Anterior cingulate cortex (tissue), 58 donors: ENCODE results near the gene COL5A1.
"Not testable (repeated sequence)": the region's sequence is repeated elsewhere in the genome, so short reads cannot be mapped to it uniquely, and the experiment has no call there.

ENCODE experiments used
- DNase-seq, 58 donors: peaks; one replicate each; lab custom pipeline; 2025; lab: John Stamatoyannopoulos, UW

COL5A1 gene

DNA sequence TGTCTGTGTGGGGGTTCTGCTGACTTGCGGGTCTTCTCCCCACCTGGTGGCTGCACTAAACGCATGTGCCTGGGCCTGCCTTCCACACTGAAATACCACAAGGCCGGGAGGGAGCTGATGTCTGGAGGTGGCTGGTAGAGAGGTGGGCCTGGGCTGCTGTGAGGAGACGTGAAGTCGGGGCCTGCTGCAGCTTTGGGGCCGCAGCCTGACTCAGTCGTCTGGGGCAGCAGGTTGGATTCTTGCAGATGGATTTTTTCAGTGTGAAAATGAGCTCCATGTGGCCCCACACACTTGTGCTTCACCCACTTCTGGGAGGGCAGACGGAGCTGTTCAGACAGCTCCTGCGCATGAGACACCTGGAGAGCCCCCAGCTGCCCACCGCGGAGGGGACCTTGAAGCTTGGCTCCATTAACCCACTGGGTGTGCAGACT lies 29.3 kb downstream of the COL5A1 start:
- no peak for DNase-seq

DNA sequence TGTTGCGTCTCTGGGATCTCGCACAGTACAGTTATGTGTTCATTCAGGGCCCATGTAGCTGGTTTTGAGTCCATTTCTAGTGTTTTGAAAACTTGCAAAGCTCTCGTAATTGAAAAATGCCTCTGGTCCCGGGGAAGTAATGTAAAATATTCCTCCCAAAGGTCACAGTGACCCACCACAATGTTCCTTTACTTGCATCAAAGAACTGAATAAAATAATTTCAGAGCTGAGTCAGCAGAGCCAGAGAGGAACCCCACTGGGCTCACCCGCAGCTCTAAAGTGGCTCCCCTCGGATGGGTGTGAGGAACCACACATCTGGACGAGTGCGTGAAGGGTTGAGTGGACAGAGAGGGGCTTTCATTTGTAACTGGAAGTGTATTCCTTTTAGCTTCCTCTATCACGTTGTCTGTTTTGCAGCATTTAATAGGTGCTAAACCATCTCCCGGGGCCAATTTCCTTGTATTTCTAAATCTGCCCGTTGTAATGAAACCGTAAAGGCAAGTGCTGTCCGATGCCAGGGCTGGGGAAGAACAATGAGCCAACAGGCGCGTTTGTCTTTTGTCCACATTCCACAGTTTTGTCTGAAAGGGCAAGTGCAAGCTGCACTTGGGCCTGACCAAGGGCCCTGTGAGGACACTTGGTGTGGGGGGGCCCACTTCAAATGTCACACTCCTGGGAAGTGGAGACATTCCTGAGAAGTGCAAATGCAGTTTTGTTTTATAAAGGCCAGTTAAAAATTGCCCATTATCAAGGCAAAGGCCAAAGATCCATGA lies 29.9 kb downstream of the COL5A1 start:
- no peak for DNase-seq

DNA sequence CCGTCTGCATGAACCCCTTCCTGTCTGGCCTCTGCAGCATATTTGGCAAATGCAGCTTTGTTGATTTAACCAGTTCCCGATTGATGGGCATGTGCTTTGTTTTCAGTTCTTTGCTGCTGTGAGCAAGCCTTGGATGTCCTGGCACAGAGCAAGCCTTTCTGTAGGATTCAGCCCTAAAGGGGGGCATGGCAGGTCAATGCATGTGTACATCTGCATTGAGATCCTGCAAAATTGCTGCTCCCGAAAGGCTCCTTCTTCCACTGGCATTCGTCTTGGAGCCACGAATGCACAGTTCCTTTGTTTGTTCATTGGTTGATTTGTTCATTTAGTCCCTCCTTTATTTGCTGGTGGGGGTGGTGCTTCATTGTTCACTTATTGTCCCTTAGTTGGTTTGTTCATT lies 34.8 kb downstream of the COL5A1 start:
- no peak for DNase-seq

DNA sequence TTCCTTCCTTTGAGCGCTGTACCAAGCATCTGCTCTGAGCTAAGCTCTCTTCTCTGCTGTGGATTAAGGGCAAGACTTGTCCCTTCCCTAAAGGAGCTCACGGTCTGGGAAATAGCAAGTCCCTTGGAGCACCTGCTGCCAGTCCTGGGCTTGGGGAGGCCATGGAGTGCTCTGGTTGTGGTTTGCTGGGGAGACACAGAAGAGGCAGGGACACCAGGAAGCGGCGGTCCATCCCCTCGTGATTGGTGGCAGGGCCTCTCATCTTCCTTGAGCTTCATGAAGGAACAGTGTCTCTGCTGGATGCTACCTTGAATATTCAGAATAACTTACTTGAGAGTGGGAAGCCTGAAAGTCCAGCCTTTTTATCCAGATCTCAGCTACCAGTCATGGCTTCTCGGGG lies 35.3 kb downstream of the COL5A1 start:
- no peak for DNase-seq

DNA sequence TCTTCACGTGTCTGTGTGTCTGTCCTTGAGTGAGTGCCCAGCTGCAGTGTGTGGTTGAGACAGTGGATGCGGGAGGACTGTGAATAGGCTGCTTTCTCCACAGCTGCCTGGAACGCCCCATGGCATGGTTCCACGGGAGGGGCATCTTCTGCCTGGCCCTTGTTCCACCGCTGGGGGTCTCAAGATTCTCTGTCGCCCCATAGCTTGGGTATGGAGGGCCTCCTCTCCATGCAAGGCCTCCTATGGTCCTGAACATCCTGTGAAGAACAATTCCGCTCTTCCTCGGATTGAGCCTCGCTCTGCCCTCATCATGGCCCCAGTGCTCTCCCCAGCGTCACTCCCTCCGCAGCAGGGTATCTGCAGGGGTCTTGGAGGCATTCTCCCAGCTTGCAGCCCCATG lies 36.1 kb downstream of the COL5A1 start:
- DNase-seq: no peak

DNA sequence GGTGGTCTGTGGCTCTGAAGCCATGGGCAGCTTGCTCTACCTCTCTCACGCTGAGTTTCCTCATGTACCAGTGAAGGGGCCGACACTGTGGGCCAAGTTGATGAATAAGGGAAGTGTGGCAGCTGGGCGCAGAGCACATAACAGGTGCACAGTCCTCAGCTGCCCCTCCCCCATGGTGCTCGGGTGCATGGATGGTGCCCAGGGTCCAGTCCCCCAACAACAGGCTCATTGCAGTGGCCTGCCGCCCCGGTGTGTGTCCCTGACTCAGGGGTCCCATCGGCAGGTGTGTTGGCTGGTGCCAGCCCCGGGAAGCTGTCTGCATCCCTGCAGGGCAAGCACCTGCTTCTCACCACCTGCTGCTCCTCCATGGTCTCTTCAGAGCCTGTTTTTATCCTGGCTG lies 36.6 kb downstream of the COL5A1 start:
- DNase-seq: no peak

DNA sequence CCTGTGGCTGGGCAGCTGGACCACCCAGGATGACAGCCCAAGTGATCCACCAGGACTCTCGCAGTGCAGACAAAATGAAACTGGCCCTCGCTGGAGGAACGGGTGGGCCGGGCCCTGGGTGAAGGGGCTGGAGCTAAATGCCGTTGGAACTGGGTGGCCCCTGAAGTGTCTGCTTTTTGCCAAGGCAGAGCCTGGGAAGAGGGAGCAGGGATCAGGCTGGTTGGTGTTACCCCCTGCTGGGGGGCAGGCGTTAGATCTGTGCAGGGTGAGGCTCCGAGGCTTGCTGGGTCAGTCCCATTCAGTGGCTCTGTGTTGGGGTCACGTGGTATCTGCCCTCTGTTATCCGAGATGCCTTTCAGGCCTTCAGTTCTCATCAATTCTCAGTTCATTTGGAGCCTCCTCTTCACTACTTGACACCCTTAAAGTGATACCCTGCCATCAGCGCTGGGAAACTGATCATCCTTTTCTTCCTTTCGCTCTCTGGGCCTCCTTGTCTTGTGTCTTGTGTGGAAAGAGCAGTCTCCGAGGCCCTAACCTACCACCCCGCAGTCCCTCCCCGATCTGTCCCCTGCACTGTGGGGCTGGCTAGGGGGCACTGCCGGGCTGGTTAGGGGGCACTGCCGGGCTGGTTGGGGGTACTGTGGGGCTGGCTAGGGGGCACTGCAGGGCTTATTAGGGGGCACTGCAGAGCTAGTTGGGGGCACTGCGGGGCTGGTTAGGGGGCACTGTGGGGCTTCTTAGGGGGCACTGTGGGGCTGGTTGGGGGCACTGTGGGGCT lies 37.3 kb downstream of the COL5A1 start:
- DNase-seq: no peak

DNA sequence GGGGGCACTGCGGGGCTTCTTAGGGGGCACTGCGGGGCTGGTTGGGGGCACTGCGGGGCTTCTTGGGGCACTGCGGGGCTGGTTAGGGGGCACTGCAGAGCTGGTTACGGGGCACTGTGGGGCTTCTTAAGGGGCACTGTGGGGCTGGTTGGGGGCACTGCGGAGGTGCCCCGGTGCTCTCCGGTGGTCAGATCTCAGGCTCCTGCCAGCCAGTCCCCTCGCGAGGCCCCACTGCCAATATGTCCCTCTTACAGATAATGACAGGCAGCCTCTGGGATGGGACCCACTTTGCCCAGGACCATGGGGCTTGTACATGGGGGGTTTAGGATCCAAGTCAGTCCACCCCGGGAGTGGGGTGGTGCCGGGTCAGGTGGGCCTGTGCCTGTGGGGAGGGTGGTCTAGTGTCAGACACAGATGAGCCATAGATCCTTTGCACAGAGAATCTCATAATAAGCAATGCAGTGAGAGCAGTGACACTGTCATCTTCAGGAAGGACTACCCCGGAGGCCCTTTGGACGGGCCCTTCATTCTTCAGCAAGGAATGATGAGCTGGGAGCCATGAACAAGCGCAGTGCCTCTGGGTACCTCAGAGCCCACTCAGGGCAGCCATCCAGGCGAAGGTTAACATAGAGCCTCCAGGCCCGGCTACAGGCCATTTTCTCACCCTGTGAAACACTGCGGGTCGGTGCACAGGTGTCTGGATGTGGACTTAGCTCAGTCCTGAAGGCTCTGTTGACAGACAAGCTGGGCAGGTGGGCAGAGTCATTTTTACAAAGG lies 38.2 kb downstream of the COL5A1 start:
- DNase-seq: no peak

DNA sequence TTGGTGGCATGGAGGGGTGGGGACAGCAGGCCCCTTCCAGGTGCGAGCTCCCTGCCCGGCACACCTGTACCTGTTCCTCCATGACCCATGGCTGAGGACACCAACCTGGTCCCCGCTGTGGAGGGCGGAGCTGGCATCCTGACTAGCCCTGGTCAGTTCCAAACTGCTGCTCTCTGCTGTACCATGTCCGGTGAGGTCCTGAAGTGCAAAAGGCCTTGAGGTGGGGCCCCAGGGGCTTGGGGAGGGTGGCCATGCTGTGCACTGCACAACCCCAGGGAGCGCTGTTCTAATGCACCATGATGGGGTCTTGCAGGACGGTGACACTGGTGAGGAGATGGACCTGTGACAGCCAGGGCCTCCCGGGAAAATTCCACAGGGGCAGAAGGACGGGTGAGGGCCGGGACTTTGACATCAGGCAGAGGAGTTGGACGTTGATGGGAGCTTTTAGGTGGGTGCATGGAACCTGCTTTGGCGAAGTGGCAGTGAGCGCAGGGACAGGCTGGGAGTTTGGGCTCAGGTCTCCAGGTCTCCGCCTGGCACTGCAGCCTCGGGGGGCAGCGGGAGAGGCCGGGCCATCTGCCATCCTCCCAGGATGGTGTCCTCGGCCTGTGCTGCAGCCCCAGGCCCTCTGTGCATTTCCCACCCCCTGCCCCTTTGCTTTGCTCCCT lies 38.9 kb downstream of the COL5A1 start:
- DNase-seq: no peak

DNA sequence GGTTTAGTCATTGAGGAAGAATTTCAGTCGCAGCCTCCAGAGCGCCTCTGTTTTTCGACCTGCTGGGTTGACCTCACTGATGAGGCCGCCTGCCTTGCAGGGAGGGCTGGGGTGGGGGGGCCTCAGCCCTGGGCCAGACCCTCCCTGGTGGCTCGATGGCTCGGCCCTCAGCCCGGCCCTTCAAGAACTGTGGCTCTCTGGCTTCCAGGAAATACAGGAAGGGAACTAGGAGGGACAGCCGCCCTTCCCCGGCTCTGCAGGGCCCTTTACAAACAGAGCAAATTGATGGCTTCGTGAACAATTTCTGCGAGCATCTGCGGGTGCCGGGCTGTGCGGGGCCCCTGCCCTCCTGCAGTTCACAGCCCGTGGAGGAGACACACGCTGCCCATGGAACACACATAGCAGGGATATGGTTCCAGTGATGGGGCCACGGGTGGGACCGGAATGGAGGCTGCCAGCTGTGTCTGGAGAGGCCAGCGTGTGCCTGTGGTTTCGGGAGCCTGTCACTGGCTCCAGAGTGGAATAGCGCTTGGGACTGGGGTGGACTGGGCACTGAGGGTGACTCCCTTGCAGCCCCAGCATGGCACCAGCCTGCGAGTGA lies 39.6 kb downstream of the COL5A1 start:
- DNase-seq: no peak

DNA sequence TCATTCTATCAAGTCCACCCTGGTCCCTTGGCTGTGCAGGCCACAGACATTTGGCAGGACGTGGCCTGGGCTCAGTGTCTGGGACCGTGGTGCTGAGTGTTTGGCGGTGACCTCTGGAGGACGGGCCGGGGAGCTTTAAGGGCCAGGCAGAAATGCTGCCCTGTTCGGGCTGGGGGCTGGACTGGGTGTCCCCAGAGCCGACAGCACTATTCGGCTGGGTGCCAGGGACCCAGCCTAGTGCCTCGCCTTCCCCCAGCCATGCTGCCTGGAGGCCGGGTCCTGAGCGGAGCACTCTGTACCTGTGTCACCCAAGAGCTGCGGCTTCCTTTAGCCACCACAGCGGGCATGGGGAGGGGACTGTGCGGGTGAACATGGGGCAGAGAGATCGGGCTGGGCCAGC lies 40.4 kb downstream of the COL5A1 start:
- no peak for DNase-seq

DNA sequence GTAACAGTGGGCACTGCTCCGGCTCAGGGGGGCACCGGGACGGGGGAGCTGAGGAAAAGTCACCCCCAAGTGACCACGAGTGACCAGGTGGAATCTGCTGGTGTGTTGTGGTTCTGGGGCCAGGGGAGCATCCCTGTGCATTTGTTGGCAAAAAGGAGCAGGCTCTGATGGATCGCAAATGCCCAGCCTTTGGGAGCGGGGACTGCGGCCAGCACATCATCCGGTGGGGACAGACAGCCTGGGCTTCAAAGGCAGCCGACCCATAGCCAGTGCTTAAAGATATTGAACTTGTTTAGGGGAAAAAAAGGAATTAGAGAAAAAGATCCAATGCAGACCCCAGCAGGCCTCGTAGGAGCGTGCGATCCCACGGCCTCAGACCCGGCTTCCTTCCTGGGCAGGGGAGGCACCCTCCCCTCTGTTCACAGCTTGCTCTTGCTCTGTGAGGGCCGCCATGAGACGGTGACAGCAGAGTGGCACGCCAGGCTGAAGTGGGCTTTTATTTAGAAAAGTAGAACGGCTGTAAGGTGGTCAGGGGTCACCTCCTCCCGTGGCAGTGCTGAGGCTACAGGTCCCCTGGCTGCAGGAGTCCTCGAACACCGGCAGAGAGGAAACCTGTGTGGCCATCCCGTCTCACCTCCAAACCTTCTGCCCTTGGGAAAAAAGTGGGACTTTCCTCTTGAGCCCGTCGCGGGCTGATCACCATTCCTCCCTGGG lies 41.2 kb downstream of the COL5A1 start:
- no peak for DNase-seq

DNA sequence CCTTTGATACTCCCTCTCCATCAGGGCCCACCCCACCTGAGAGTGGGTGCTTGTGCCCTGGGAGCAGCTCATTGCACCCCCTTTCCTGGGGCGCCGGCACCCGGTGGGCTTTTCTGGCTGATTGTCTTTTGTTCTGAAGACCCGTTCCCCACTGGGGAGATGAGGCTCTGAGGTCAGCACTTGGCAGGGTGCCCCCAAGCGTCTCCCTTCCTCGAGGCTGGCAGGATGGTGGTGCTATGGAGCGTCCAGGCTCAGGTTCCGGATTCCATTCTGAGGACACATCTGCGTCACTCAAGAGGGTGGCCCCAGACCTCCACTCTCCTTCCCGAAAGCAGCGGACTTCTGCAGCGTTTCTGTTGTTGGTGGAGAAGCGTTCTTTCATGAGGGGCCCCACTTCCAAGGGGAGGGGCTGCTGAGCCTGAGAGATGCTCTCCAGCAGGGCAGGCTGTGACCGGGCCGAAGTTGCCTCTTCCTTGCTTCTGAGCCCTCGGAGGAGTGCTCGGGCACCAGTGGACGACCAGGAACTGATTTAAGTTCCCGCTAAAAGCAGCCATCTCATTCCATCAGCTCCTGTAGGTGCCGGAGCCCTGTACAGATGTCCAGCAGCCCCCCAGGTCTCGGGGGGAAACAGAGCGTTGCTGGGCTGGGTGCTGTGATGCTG lies 42.2 kb downstream of the COL5A1 start:
- DNase-seq: no peak

DNA sequence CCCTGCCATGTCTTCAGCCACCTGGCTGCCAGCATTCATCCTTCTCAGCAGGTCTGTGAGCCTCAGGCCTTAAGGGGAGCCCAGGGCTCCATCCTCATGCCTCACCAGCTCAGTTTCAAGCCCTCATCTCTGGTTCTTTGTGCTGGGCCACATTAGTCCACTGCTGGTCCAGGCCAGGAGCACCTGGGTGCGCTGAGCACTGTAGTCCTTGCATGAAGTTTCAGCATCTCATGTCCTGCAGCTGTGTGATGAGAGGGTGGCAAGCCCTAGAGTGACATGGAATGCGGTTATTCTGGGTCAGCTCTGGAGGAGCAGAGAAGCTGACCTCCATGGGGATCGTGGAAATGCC lies 42.7 kb downstream of the COL5A1 start:
- DNase-seq: no peak

DNA sequence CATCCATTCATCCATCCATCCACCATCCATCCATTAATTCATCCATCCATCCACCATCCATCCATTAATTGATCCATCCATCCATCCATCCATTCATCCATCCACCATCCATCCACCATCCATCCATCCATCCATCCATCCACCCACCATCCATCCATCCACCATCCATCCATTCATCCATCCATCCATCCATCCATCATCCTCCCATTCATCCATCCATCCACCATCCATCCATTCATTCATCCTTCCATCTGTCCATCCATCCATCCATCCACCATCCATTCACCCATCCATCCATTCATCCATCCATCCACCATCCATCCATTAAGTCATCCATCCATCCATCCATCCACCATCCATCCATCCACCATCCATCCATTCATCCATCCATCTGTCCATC lies 43.3 kb downstream of the COL5A1 start:
- DNase-seq: not testable (repeated sequence)

DNA sequence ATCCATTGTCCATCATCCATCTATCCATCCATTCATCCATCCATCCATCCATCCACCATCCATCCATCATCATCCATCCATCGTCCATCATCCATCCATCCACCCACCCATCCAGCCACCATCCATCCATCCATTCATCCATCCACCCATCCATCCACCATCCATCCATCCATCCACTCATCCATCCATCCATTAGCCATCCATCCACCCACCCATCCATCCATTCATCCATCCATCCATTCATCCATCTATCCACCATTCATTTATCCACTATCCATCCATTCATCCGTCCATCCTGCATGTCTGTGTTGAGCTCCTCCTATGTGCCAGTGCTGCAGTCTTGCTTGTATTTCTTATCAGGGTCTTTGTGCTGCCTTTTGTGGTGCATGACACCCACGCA lies 44.2 kb downstream of the COL5A1 start:
- DNase-seq: no peak

DNA sequence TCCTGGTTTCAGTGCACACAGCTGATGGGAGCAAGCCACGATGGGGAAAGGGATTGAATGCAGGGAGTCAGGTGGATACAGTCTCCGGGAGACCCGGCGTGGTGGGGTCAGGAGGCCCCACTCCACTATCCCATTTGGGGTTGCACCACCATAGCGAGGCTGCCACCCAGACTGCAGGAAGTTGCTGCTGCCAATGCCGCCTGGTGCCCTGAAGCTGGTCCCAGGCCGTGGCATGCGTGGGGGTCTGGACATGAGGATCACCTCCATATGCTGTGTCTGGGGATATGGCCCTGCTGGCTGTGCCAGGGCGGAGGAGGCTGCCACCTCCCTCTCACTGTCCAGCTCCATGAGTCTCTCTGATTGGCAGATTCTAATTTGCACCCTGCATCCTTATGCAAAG lies 45.3 kb downstream of the COL5A1 start:
- no peak for DNase-seq

DNA sequence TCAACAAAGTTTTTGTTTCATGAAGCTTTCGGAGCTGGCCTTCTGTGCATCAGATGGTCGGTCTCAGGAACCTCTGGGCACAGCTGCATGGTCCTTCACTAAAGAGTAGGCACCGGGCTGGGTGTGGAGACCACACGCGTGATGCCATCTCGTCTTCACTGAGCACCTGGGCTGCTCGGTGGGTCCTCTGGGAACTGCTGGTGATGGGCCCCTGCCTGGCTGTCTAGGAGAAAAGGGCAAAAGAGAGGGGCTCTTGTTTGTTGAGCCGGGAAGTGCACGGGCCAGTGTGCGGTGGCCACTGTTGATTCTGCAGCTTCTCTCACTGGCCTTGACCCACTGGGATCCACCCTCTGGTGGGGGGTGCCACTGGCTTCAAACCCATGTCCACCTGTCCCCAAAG lies 46.0 kb downstream of the COL5A1 start:
- no peak for DNase-seq

DNA sequence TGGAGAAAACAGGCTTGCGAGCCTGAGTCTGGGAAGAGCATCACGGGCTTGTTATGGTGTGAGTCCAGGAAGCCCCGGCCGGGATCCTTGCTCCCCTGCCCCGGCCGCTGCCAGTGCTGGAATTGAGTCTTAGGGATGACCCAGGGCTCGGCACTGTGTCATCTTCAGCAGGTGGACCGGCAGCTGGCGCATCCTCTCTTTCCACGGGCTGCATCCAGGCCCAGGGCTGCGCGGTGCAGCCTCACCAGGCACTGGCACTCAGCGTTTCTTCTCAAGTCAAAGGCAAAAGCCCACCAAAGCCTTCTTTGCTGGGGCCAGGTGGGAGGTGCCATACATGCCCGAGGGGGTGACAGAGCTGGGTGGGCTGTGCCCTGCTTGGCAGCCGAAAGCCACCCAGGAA lies 46.6 kb downstream of the COL5A1 start:
- DNase-seq: no peak
